ENCODE results near the gene SYT17. TPM values are rescaled to one million over a fixed set of nuclear protein-coding genes. Genes with fewer than 3 reads are reported as not detected.

Gene SYT17
- total RNA-seq, 1 experiment from 2014 or later, result 10.3 TPM

DNA sequence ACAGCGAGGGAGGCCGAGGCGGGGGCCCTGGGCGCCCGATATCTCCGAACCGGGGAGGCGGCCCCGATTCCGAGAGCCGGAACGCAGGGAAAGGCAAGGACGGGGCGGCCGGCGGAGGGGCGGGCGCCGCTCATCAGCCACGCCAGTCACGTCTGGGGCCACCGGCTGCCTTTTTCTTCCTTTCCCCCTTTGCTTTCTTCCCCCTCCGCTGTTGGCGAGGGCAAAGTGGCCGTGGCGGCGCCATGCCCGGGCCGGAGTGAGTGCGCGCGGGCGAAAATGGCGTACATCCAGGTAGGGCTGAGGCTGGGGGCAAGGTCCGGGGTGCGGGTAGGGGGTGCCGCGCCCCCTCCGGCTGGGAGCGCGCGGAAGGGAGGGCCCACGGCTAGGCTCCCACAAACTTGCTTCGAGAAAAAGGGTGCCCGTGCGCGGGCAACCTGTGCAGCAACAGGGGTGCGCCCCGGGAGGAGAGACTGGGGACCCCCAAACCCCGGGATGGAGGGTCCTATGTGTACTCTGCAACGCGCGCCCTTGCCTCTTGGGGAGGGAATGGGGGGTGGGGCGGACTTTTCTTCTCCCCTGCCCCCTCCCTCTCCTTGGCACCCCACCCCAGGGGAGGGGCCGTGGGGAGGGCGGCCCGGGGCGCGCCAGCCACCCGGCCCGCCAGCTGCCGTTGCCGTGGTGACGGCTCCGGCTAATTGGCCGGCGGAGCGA lies 486 bp downstream of the SYT17 start:
- intact Hi-C loops (cut with micrococcal nuclease), result loop anchor here (1.0 to 5.0 kb wide), 2 partner anchors 82 to 334 kb away; no protein-coding TSS in a partner anchor
- Histone ChIP-seq H3K27me3 (ENCODE audit: insufficient read depth, low read length) (no peaks in the 10 kb centered on the region), H3K4me2 (ENCODE audit: low read length) (peak overlapping the region; percentile 99), H4K20me1 (ENCODE audit: insufficient read depth) (no peaks in the 10 kb centered on the region), H3K9ac (ENCODE audit: low read length) (peak overlapping the region; percentile 69), H3K9me3 (ENCODE audit: control insufficient read depth in 1 of 2, insufficient read depth in 1 of 2, low read depth in 1 of 2, low read length in 2 of 2) (peaks cover 0 to under 1% of the 10 kb centered on the region in 2 experiments; a peak in 1 of 4 replicates), H2AFZ (ENCODE audit: low read depth, low read length, poor library complexity, severe bottlenecking) (peak overlapping the region; percentile 88), H3K79me2 (ENCODE audit: insufficient read depth, low read length) (no peaks in the 10 kb centered on the region), H3K27ac (ENCODE audit: low read depth, low read length) (peak overlapping the region; percentile 72), H3K9me2 (ENCODE audit: insufficient read depth) (no peaks in the 10 kb centered on the region), H3K36me3 (ENCODE audit: control insufficient read depth in 1 of 2, insufficient read depth in 2 of 2, low read length in 2 of 2) (no peaks in the 10 kb centered on the region), H3K4me1 (ENCODE audit: control insufficient read depth in 1 of 2, insufficient read depth in 2 of 2, low read length in 2 of 2) (peaks cover 4 to 36% of the 10 kb centered on the region in 2 experiments; a peak in 3 of 4 replicates), H3K4me3 (replicated peaks in 1 of 2; ENCODE audit: low read depth in 1 of 2, low read length in 2 of 2) (peak overlapping the region; percentile 69 to 78)
- TF ChIP-seq, protein P1, sequence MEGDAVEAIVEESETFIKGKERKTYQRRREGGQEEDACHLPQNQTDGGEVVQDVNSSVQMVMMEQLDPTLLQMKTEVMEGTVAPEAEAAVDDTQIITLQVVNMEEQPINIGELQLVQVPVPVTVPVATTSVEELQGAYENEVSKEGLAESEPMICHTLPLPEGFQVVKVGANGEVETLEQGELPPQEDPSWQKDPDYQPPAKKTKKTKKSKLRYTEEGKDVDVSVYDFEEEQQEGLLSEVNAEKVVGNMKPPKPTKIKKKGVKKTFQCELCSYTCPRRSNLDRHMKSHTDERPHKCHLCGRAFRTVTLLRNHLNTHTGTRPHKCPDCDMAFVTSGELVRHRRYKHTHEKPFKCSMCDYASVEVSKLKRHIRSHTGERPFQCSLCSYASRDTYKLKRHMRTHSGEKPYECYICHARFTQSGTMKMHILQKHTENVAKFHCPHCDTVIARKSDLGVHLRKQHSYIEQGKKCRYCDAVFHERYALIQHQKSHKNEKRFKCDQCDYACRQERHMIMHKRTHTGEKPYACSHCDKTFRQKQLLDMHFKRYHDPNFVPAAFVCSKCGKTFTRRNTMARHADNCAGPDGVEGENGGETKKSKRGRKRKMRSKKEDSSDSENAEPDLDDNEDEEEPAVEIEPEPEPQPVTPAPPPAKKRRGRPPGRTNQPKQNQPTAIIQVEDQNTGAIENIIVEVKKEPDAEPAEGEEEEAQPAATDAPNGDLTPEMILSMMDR (IDR thresholded peaks at IDR 0.05 in 2 of 3, conservative IDR thresholded peaks at IDR 0.05 in 1 of 3; ENCODE audit: borderline replicate concordance in 1 of 3, insufficient read depth in 1 of 3, low read depth in 2 of 3, low read length in 2 of 3), result 0 out of 6 replicates have a peak, but pooled peaks of 1 of the 3 experiments have one; percentile 2
- no peak for TF ChIP-seq FOSL1 (IDR thresholded peaks at IDR 0.05; ENCODE audit: low read depth)
- TF ChIP-seq ZFX (IDR thresholded peaks at IDR 0.05), result no peak; the same call in 1 of the 2 replicates
- no peak for TF ChIP-seq EZH2phosphoT487 (IDR thresholded peaks at IDR 0.05; ENCODE audit: borderline replicate concordance)
- no peak for TF ChIP-seq ELF1 (IDR thresholded peaks at IDR 0.05; ENCODE audit: borderline replicate concordance, low read depth)
- no peak for TF ChIP-seq YY1 (IDR thresholded peaks at IDR 0.05; ENCODE audit: extremely low read depth, insufficient replicate concordance, low read depth, low read length)
- TF ChIP-seq TCF7L2 (IDR thresholded peaks at IDR 0.05; ENCODE audit: borderline replicate concordance, extremely low read depth, insufficient read depth, insufficient read length), result no peak
- DNase-seq (ENCODE audit: low read depth, low spot score) (no peak), ATAC-seq (peak; percentile 33)
- BruUV-seq (replicated peaks), result no TSS peak
- RAD21 ChIA-PET (ENCODE audit: low non-redundant PET in 1 of 2, low total read pairs in 2 of 2, uncharacterized antibody in 2 of 2, unreplicated experiment in 2 of 2), result interaction anchor here in 1 of 2 experiments (1.2 kb wide), 1 partner anchor 11 kb away, joined by 4 read pairs; no protein-coding TSS in a partner anchor
- CTCF ChIA-PET, result interaction anchor here (2.6 kb wide), 1 partner anchor 11 kb away, joined by 11 read pairs; no protein-coding TSS in a partner anchor
- POLR2A ChIA-PET, result interaction anchor here (1.4 kb wide), 1 partner anchor 74 kb away, joined by 5 read pairs; no protein-coding TSS in a partner anchor
